PC-9 (cell line): ENCODE results near the gene EHD4. TPM values are rescaled to one million over a fixed set of nuclear protein-coding genes. Genes with fewer than 3 reads are reported as not detected.

Experiments
- BruUV-seq: library from RNA; stranded (reverse); fragments of 400-500 nt; replicated peaks from 2 replicates; lab custom pipeline; 2021; lab: Mats Ljungman, UMichigan
- CTCF ChIA-PET: fragments of 300-600 bp; sonication (Branson Sonifier 250); formaldehyde crosslinking; loops from one replicate; lab custom pipeline; 2022; ENCODE audit warnings: antibody characterized with exemption; lab: Charles Lee
- POLR2A ChIA-PET: fragments of 300-600 bp; sonication (Branson Sonifier 250); formaldehyde crosslinking; loops from one replicate; lab custom pipeline; 2022; ENCODE audit warnings: antibody characterized with exemption; ENCODE audit not compliant: unreplicated experiment; lab: Charles Lee
- DNase-seq, 2 experiments: peaks; one replicate each; pipeline versions ENCODE4 v3.0.0 to v3.0.0-alpha.2; 2015 to 2022; ENCODE audit warnings: mixed read lengths in 1 of 2
- H2AFZ ChIP-seq: fragments of 200-600 bp; sonication (generic); 2 replicates; pipeline ENCODE4 v1.8.1; 2017; ENCODE audit warnings: antibody characterized with exemption
- H3F3A ChIP-seq: fragments of 200-600 bp; sonication (generic); 2 replicates; pipeline ENCODE4 v1.8.1; 2017; ENCODE audit warnings: antibody characterized with exemption, mild to moderate bottlenecking, low read depth; ENCODE audit not compliant: insufficient read depth
- H3K27ac ChIP-seq: fragments of 200-600 bp; sonication (generic); 2 replicates; pipeline ENCODE4 v1.6.1; 2016; ENCODE audit warnings: mixed run types
- H3K27me3 ChIP-seq: fragments of 200-600 bp; sonication (generic); 2 replicates; pipeline ENCODE4 v1.6.1; 2016; ENCODE audit warnings: low read depth, mixed run types; ENCODE audit not compliant: insufficient read depth
- H3K36me3 ChIP-seq: fragments of 200-600 bp; sonication (generic); 2 replicates; pipeline ENCODE4 v1.6.1; 2016; ENCODE audit warnings: low read depth, mixed run types
- H3K4me1 ChIP-seq: fragments of 200-600 bp; sonication (generic); replicated peaks from 2 replicates; pipeline ENCODE4 v1.6.1; 2016; ENCODE audit warnings: mixed run types; ENCODE audit not compliant: insufficient read depth
- H3K4me2 ChIP-seq: fragments of 200-600 bp; sonication (generic); 2 replicates; pipeline ENCODE4 v1.6.1; 2017; ENCODE audit warnings: mixed run types
- H3K4me3 ChIP-seq: fragments of 200-600 bp; sonication (generic); 2 replicates; pipeline ENCODE4 v1.6.1; 2016; ENCODE audit warnings: mixed run types
- H3K79me2 ChIP-seq: fragments of 200-600 bp; sonication (generic); 2 replicates; pipeline ENCODE4 v1.6.1; 2017; ENCODE audit warnings: low read depth, mixed run types
- H3K9me2 ChIP-seq: fragments of 200-600 bp; sonication (generic); 2 replicates; pipeline ENCODE4 v1.8.1; 2017; ENCODE audit warnings: mild to moderate bottlenecking; ENCODE audit not compliant: insufficient read depth
- H3K9me3 ChIP-seq: fragments of 200-600 bp; sonication (generic); 2 replicates; pipeline ENCODE4 v1.8.1; 2016; ENCODE audit warnings: low read depth; ENCODE audit not compliant: insufficient read depth
- H4K20me1 ChIP-seq: fragments of 200-600 bp; sonication (generic); 2 replicates; pipeline ENCODE4 v1.8.1; 2017; ENCODE audit not compliant: insufficient read depth
- EZH2 ChIP-seq: fragments of 200-600 bp; sonication (generic); IDR thresholded peaks from 2 replicates; pipeline ENCODE4 v1.8.0; 2017; ENCODE audit warnings: antibody characterized with exemption, low read depth
- intact Hi-C: fragments of 100-400 bp; cut with micrococcal nuclease; formaldehyde crosslinking; loops from one replicate; pipeline ENCODE4 v1.10.0; 2022; ENCODE audit not compliant: unreplicated experiment
- total RNA-seq: library from RNA; stranded (reverse); gene quantifications from 2 replicates; pipeline ENCODE4 v1.2.3, GENCODE V29; 2021
- TF ChIP-seq, protein P1 (sequence below): fragments of 200-600 bp; sonication (generic); conservative IDR thresholded peaks from 2 replicates; pipeline ENCODE4 v1.6.1; 2017; ENCODE audit warnings: mixed run types, antibody characterized with exemption, mild to moderate bottlenecking, moderate library complexity

Gene EHD4
- total RNA-seq, 1 experiment from 2014 or later = 18.1 TPM

DNA sequence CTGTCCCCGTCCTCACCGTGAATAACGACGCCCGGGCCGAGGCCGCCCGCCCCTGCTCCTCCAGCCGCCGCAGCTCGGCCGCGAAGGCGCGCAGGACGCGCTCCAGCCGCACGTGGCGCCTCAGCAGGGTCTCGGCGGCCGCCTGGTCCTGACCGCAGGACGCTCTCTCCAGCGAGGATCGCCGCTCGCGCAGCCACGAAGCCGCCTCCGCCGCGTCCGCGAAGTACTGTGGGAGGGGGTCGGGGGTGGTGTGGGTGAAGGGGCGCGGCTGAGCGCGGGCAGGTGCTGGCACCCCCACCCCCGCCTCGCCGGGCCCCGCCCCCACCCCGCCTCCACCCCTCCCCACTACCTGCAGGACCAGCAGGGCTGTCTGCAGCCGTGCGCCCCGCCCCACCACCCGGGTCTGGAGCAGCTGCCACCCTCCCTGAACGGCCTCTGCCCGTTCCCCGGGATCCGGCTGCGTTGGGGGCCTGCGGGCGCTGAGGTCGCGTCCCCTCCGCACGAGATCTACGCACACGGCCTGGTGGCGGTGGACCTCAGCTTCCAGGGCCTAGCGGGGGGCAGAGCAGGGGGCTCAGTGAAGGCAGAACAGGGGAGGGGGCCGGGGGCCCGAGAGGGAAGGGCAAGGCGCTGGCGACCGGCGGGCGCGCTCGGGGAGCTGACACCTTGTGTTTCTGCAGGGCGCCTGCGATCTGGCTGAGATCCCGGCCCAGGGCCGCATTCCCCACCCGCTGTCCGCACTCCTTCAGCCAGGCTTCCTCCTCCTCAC, 90.3 kb downstream of the EHD4 start:
- peak overlapping the region; percentile 72 for H3K4me2 ChIP-seq
- no peaks in the 10 kb centered on the region for H3K36me3 ChIP-seq
- peak overlapping the region; percentile 60; the same call in 1 of the 2 replicates for H2AFZ ChIP-seq
- no peaks in the 10 kb centered on the region for H3F3A ChIP-seq
- H3K4me1 ChIP-seq = no peaks in the 10 kb centered on the region
- H3K9me2 ChIP-seq = no peaks in the 10 kb centered on the region
- TF ChIP-seq, protein P1, sequence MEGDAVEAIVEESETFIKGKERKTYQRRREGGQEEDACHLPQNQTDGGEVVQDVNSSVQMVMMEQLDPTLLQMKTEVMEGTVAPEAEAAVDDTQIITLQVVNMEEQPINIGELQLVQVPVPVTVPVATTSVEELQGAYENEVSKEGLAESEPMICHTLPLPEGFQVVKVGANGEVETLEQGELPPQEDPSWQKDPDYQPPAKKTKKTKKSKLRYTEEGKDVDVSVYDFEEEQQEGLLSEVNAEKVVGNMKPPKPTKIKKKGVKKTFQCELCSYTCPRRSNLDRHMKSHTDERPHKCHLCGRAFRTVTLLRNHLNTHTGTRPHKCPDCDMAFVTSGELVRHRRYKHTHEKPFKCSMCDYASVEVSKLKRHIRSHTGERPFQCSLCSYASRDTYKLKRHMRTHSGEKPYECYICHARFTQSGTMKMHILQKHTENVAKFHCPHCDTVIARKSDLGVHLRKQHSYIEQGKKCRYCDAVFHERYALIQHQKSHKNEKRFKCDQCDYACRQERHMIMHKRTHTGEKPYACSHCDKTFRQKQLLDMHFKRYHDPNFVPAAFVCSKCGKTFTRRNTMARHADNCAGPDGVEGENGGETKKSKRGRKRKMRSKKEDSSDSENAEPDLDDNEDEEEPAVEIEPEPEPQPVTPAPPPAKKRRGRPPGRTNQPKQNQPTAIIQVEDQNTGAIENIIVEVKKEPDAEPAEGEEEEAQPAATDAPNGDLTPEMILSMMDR = no peak
- no peaks in the 10 kb centered on the region for H3K9me3 ChIP-seq
- H3K4me3 ChIP-seq = peak overlapping the region; percentile 42; the same call in 1 of the 2 replicates
- H4K20me1 ChIP-seq = no peaks in the 10 kb centered on the region
- no peaks in the 10 kb centered on the region for H3K79me2 ChIP-seq
- intact Hi-C loops = no loop called here
- POLR2A ChIA-PET = no interaction called here
- BruUV-seq = no TSS peak
- no peaks in the 10 kb centered on the region for H3K27me3 ChIP-seq
- CTCF ChIA-PET = no interaction called here
- no peak overlapping the region for H3K27ac ChIP-seq
- peak in 1 of 2 experiments; percentile 61 for DNase-seq

DNA sequence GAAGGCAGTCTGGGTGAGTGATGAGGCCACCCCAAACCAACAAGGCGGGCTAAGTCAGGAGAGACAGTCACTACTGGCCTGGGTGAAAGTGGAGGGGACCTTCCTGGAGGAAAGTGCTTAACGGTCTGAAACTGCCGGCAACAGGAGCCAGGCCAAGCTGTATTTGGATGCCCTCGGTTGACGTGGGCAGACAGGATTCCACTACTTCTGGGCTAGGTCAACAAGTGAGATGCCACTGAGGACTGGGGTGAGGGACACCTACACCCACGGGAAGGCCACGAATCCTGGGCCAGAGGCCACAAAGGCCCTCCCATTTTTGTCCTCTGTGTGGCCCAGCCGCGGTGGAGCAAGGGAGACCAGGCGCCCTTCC, 90.8 kb downstream of the EHD4 start:
- Histone ChIP-seq H3K4me3 (no peak overlapping the region), H4K20me1 (no peaks in the 10 kb centered on the region), H3F3A (no peaks in the 10 kb centered on the region), H3K27me3 (no peaks in the 10 kb centered on the region), H3K79me2 (no peaks in the 10 kb centered on the region), H3K4me2 (peak overlapping the region; percentile 40), H3K9me2 (no peaks in the 10 kb centered on the region), H3K9me3 (no peaks in the 10 kb centered on the region), H3K36me3 (no peaks in the 10 kb centered on the region), H3K27ac (no peak overlapping the region), H3K4me1 (no peaks in the 10 kb centered on the region), H2AFZ (no peak overlapping the region)
- ChIA-PET CTCF (no interaction called here), POLR2A (no interaction called here)
- no peak for DNase-seq
- intact Hi-C loops = no loop called here
- BruUV-seq = no TSS peak
- no peak for TF ChIP-seq EZH2
- TF ChIP-seq, protein P1 = no peak

DNA sequence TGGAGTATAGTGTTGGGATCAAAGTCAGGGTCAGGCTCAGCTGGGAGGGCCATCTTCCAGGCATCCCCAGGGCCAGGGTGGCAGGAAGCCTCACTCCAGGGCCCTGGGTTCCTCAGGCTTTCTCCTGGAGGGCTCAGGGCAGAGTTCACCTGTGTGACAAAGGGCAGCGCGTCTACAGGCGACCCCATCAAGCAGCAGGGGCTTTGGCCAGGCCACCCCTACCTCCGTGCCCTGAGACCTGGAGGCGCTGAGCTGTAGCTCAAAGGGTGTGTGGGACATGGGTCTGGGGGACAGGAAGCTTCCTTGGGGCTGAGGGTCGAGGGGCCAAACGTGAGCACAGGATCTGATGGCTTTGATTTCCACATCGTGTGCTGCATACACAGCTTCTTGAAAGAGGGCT, 91.3 kb downstream of the EHD4 start:
- Histone ChIP-seq H3K27me3 (no peaks in the 10 kb centered on the region), H3K9me2 (no peaks in the 10 kb centered on the region), H4K20me1 (no peaks in the 10 kb centered on the region), H2AFZ (no peak overlapping the region), H3F3A (no peaks in the 10 kb centered on the region), H3K36me3 (no peaks in the 10 kb centered on the region), H3K9me3 (no peaks in the 10 kb centered on the region), H3K4me1 (no peaks in the 10 kb centered on the region), H3K27ac (no peak overlapping the region), H3K4me3 (no peak overlapping the region), H3K79me2 (no peaks in the 10 kb centered on the region), H3K4me2 (no peak overlapping the region)
- intact Hi-C loops = no loop called here
- DNase-seq = no peak
- CTCF ChIA-PET = no interaction called here
- POLR2A ChIA-PET = interaction anchor here (0.6 kb wide), 1 partner anchor 10 kb away, joined by 6 read pairs; no protein-coding TSS in a partner anchor
- no peak for TF ChIP-seq EZH2
- TF ChIP-seq, protein P1 = no peak
- BruUV-seq = no TSS peak
